Stimulated activated CD4-positive, alpha-beta T cell treated with anti-CD3 and anti-CD28 coated beads, Interleukin-2, amount 100 ng/mL, for 24 hours (primary cell): ENCODE results near the gene TIMM44.
"Not testable (repeated sequence)": the region's sequence is repeated elsewhere in the genome, so short reads cannot be mapped to it uniquely, and the experiment has no call there.

Experiments used
- DNase-seq, 2 donors: peaks; one replicate each; pipeline ENCODE4 v3.0.0-alpha.2; 2020

The TIMM44 gene

DNA sequence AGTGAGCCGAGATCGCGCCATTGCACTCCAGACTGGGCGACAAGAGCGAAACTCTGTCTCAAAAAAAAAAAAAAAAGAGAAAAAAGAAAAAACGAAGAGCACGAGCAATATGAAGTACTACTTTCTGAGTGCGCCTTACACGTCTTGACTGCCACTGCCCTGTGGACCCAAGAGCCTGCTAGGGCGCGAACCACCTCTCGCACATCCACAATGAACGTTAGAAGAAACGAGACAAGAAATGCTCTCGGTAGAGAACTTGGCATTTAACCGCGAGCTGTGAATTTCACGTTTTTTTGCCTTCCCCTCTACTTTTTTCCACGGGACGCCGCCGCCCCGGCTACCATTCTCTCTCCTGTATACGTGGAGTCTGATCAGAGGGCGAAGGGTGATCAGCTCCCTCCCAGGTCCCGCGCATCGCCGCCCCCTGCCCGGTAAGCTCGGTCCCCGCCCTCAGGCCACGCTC, 454 bp downstream of the TIMM44 start:
- DNase-seq = no peak

DNA sequence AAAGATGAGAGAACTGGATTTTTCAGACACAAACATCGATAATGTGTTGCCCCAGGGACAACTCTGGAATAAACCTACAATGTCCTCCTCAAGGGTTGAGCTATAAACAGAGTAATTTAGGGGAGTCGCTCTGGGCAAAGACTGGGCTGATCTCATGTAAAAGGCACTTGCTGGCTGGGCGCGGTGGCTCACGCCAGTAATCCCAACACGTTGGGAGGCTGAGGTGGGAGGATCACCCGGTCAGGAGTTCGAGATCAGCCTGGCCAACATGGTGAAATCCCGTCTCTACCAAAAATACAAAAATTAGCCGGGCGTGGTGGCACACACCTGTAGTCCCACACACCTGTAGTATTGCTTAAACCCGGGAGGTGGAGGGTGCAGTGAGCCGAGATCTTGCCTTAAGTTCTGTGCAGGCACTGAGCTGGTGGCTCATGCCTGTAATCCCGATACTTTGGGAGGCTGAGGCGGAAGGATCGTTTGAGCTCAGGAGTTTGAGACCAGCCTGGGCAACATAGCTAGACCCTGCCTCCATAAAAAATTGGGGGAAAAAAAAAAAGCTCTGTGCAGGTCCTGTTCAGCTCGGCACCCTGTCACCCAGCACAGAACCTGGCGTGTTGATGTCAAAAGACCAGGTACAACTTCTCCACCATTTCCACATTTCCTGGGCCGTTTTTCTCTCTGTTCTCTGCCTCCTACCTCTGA, 1.4 kb downstream of the TIMM44 start:
- no peak for DNase-seq

DNA sequence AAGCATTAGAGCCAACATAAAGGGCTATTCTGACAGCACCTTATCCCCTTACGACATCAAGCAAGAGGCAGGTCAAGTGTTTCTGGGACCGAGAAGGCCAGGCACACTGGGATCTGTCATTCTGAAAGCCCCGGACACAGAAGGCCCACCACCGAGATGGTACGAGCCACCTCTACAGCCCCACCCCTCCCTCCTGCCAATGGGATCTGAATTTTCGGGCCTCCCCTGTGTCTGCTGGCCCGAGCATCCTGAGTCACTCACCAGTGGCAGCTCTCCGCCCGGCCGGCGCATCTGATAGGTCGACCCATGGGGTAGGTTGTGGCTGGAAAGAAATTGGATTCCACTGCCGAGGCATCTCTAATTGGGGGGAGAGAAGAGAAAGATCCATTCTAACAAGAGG, 2.6 kb downstream of the TIMM44 start:
- no peak for DNase-seq

DNA sequence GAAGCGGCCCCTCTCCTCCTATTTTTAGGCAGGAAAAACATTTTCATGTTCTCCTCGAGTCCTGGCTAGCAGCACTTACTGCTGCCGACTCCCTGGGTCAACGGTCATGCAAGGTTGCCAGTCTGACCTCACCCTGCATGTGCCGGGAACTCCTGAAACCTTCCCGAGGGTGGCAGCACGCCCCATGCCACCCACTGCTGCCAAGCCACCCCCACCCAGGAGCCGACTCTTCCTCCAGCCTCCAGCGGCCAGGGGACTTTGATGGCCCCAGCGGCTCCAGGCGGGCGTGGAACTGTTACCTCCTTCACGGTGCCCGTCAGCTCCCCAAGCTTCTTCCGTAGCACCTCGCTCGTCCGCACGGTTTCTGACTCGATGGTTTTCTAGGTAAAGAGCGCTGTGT, 8.7 kb downstream of the TIMM44 start:
- no peak for DNase-seq

DNA sequence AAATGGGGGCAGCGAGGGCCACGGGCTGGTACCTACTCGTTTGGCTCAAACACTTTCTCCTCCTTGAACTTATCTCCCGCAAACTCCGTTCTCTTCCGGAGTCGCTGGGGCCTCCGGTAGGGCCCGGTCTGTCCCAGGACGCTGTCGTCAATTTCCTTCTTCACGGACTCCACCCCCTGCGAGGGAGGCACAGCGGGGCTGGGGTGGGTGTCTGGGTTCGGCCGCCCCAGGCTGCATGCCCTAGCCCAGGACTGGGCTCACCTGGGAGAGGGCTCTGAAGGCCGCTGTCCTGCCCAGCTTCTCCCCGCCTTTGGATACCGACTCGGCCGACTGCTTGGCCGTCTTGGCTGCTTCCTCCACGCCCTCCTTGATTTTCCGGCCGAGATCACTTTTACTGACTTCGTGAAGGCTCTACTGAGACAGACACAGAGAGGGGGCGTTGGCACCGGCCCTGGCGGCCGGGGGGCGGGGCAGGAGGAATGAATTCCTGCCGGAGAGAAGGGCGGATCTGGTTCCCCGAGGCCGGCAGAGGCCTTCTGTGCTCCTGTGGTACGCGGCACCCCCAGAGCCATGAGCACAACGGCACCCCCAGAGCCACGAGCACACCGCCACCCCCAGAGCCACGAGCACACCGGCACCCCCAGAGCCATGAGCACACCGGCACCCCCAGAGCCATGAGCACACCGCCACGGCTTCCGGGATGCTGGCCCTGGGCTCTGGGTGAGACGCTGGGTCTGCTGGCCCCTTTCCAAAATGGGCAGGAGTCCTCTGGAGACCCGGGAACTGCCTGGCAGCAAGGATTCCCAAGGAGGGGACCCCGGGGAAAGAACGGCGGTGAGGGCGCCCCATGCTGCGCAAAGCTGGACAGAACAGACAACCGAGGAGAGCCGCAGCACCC, 9.4 kb downstream of the TIMM44 start:
- no peak for DNase-seq

DNA sequence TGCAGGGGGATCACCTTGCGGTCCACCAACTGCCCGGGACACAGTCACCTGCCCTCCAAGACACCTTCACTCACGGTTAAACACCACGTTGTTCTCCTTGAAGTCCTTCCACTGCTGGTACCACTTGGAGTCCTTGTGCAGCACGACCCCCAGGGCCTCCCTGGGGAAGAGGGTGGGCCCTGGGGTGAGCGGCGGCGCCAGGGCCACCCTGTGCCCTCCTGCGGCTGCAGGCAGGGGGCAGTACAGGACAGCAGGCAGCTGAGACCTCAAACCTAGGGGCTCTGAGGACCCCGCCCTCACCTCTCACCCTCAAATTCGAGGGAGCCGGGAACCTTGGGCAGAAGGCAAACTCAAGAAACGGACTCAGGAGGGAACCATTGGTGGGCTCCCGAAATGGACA, 10.1 kb downstream of the TIMM44 start:
- DNase-seq = no peak

DNA sequence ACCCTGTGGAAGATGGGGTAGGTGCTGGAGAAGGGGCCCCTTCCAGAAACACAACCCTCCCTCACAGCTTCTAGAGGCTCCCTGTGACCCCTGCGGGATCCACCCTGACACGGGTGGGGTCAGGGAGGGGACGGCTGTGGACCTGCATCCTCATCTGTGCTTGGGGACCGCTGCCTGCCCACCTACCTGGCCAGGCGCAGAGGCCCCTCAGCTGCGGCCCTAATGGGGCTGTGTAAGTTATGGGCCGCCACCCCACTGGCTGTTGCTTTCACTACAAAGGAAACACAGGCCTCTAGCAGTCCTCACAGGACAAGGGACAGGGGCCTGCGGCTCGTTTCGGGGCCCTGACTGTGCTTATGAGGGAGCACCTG, 10.6 kb downstream of the TIMM44 start:
- DNase-seq = no peak

DNA sequence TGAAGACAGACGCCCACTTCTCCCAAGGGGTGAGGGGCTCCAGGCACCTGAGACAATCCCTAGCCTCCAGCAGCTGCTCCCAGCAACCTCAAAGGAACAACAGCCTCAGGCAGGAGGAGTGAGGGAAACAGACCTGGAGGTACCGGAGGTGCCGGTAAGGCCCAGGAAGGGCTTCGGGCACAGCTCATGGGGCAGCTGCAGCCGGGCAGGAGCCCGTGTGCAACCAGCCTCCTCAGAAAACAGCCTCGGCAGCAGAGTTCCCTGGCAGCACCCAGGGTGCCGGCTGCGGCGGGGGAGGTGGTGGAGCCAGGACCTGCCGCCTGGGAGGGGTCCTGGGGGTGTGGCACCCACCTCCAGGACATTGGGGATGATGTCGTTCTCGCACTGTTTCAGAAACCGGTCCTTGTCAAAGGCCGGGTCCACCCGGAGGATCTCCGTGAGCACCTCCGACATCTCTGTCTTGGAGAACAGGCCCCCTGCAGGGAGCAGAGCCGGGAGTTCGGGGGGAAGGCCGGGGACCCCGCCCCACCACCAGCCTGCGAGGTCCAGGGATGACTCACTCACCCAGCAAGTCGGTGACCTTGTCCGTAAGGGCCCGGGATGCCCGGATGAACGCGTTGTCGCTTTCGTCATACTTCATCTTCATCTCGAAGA, 11.1 kb downstream of the TIMM44 start:
- no peak for DNase-seq

DNA sequence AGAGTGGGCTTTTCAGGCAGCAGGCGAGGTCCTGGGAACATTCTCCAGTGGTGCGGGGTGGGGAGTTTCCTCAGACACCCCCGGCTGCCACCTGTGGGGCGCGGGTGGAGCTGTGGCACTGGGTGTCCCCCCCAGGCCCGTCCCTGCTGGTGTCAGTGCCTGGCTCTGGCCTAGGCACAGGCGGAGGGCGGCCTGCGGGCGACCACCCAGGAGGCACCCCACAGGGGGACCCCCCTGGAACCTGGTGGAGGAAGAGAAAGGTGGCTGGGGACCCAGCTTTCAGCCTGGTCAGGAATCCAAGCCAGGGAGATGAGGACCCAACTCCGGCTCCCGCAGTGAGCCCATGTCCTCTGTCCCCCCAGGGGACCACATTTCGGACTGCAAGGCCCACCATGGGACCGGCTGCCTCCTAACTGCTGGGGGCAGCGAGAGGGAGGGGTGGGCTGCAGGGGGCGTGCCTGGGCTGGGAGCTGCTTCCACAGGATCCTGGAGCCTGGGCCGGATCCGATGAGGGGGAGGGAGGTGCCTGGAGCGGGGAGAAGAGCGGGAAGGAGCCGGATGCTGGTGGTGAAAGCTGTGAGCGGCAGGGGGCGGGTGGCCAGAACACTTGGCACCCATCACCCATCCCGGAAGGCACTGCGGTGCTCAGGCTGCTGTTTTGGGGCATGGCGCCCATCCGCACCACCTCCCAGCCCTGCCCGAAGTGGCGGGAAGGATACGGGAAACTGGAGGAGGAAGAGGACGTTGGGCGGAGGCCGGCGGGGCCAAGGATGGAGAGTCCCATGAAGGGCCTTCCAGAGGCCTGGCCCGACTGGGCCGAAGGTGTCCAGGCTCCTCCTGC, 12.0 kb downstream of the TIMM44 start:
- no peak for DNase-seq

DNA sequence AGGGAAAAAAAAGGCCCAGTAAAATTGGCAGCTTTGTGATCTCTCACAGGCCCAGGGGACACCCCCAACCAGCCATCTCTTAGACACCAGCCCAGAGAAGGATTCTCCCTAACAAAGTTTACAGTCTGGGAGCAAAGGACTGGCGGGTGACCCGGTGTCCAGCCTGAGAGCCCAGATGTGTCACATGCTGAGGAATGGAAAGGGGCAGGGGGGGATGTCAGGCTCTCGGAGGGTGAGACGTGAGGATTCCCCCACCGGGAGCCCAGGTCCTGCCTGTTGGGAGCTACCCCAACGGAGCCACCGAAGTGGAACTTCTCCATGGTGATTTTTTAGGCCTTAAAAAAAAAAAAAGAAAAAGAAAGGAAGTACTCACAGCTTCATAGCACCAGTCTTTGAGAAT, 12.7 kb downstream of the TIMM44 start:
- DNase-seq = no peak

DNA sequence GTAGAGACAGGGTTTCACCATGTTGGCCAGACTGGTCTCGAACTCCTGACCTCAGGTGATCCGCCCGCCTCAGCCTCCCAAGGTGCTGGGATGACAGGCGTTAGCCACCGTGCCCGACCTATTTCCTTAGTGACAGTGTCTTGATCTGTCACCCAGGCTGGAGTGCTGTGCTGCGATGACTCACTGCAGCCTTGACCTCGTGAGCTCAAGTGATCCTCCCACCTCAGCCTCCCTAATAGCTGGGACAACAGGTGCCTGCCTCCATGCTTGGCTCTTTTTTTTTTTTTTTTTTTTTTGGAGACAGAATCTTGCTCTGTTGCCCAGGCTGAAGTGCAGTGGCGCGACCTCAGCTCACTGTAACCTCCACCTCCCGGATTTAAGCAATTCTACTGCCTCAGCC, 13.4 kb downstream of the TIMM44 start:
- not testable (repeated sequence) for DNase-seq

DNA sequence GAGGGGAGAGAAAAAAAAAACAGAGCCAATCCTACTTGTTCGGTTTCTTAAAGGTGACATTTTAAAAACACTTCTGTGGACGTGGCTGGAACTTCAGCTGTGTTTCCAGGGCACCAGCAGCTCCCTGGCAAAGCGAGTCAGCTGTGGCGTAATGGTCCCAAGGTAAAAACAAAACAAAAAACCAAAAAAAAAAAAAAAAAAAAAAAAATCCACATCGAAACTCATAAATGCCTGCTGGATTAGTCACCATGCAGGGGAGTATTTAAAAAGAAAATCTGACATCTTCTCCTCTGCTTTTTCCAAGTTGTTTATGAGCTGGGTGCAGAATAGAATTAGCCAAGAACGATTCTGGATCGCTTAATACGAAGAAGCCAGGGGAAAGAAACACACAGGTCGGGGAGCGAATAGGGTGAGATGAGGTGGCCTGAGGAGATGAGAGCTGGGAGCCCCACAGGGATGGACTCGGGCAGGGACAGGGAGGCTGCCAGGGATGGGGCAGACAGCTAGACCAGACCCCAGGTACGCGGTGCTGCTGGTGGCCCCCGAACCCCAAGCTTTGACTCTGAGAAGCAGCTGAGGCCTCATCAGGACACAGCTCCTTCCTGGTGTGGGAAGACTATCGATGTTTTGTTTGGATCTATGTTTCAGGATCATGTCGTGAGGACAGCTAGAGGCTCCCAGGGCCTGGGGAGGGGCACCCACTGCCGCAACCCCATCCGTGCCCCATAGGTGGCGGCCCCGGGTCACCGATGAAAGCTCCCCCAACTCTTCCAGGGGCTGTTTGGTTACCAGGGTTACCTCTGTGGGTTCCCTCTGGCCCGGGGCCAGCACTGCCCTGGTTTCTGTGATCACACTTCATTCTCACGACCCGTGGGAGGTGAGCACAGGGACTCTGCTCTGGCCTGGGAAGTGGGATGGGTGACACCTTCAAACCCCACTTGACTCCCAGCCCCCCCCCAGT, 14.4 kb downstream of the TIMM44 start:
- DNase-seq = peak; percentile 67 to 68

DNA sequence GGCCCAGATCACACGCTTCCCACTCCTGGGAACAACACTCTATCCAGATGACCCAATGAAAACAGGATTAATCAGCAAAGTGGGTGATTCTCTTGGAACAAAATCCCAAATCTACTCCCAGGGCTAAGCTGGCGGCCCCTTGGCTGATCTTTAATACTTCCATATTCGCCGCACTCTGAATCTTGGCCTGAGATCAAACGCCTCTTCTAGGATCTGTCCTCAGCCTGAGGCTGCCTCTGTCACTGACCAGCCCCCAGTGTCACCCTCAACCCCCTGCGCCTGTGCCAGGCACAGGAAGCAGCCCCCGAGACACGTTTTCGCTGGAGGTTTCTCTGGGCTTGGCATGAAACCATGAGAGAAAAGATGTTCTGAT, 15.1 kb downstream of the TIMM44 start:
- no peak for DNase-seq

DNA sequence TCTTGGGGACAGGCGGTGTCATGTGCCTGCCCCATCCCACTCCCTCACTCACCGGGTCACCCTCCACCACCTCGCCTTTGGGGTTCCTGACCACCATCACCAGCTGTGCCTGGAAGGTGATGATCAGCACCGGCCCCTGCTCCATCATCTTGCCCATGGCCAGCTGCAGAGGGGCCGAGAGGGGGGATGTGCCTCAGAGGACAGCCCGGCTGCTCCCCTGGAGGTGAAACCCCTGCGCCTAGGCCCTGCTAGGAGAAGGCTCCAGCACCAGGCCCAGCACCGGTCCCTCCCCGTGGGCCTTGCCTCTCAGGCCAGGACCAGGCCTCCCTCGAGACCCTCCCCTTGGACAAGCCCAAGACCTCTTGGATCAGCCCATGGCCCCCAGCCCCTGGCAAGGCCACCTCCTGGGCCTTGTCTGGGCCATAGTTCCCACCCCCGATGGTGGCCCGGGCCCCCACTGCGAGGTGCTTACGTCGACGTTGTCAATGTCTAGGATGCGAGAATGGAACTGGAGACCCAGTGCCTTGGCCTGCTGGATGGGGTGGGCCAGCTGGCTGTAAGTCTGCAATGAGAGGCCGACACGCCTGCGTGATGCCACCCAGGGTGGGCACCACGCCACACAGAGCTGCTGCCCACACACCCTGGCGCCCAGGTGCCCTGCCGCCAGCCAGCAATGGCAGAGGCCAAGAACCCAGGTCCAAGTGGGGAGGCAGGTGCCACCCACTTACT, 15.7 kb downstream of the TIMM44 start:
- no peak for DNase-seq

DNA sequence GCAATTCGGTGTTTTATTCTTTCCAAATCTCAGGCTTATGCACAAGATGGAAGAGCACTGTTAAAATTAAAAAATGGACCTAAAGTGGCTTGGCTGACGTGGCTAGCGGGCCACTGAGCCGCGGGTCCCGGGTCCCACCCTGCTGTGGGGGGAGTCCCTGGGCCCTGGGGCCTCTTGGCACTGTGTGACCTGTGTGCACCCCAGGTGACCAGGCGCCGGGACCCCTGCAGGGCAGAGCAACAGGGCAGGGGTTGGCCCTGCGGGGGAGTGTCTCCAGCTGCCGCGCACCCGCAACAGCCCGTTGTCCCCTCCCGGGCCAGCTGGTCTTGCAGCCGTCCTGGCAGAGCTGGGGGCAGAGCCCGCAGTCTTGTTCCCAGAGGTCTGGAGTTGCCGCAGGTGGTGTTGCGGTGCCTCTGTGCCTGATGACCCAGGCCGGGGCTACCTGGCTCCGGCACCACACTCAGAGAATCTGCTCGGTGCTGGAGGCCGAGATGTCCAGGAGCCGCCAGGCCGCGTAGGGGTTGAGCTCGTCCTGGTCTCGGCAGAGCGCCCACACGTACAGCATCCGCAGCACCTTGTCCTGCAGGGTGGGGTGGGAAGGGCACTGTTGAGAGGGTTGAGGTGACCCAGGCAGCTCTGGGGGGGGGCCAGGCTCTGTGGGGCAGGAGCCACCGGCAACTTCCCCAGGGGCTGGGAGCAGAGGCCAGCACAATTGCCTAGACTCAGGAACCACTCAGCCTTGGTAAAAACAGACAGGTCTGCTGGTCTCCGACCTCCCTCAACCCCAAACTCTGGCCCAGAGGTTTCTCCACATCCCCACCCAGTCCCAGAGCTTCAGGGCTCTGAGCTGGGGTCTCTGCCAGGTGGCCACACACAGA, 16.5 kb downstream of the TIMM44 start:
- no peak for DNase-seq

DNA sequence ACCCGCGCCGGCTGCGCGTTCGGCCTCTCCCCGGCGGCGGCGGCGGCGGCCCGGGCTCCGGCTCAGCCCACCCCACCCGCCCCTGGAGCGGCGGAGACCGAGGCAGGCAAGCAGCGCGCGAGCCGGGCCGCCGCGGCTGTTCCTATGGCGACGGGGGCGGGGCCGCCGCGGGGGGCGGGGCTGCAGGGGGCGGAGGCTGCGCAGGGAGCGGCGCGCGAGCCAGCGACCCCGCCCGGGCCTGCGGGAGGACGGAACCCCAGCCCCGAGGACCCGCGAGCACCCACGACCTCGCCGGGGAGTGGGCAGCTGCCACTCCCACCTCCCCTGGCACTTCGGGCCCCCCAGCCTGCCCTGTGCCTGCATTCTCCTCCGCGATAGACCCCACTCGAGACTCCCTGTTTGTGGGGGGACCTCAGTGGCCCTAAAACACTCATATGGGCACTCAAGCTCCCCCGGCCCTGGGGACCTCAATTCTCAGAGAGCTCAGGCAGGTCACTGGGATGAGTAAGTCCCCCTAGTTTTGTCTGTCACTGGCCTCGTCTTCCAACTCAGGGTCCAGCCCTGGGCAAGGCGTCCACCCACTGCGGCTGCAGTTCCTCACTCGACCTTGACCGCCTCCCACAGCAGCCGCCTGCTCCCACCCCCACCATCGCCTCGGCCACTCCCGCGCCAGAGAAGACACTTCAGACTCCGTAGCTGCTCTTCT, 17.3 kb downstream of the TIMM44 start, which contains the start of gene CTXN1:
CTXN1 (minus strand) TSS at position 115 of the 706 bp plus-strand sequence. CDS start 597 bp downstream, outside the sequence.
- DNase-seq = peak; percentile 81 to 84

DNA sequence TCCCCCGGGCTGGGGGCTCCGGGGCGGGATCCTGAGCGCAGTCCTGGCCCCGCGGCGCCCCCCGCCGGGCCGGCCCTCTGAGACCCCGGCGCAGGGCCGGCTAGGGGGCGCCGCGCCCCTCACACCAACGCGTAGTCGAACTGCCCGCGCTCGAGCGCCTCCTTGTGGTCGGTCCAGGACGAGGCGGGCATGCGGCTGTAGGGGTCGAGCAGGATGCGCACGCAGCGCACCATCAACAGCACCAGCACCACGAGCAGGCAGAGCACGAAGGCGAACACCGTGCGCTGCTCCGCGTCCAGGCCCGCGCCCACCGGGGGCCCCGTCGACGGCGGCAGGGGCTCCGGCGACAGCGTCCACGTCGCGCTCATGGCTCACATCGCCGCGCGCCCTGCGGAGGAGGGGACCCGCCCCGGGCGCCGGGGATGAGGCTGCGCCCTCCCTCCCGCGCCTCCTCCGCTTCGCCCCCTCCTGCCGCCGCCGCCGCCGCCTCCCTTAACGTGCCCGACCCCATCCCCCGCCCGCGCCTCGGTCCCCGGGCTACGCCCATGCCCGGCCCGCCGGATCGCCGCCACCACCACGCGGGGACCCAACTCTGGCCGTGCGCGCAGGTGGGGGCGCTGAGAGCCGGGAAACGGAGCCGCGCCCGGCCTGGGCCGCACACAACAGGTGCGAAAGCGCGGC, 18.2 kb downstream of the TIMM44 start:
- DNase-seq = peak; percentile 80 to 86

DNA sequence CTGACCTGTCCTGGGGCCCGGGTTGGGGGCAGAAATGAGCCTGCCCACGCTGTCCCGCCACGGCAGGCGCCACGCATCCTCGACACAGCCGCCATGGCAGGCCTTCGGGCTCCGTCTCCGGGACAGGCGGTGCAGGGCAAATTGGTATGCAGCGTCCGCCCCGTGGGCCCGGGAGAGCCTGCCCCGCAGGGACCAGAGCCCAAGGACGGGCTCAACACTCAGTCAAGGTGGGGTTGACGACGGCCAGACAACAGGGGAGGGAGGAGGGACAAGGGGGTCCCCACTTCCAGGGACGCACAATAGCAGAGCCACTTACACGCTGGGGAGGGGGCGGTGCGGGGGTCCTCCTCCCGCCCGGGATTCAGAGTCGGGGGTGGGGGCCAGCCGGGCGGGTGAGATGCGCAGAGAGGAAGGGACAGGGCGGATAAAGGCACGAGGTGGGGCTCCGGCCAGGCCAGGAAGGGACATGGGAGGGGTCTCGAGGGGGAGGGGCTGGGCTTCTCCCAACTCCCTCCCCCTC, 18.8 kb downstream of the TIMM44 start:
- DNase-seq = no peak
